ENCODE results near the gene BAG2.

DNA sequence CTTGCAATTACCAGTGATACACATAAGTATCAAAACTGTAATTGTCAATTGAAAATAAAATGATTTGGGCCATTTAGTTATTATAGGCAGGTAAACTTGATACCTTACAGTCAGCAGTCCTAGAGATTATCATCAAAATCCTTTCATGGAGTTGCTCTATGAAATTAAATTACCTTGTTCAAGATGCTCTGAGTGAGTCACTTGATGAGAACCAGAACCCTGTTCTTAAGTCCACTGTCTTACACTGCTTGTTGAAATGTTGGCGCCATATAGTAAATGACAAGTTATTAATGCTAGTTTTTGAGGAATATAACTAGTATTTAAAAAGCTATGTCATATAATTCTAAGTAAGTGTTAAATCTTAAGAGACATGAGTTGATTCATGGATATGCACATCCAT is 37.2 kb upstream of the BAG2 start:
- no peak for TF ChIP-seq CEBPB (IDR thresholded peaks at IDR 0.05)
- TF ChIP-seq, protein P1, sequence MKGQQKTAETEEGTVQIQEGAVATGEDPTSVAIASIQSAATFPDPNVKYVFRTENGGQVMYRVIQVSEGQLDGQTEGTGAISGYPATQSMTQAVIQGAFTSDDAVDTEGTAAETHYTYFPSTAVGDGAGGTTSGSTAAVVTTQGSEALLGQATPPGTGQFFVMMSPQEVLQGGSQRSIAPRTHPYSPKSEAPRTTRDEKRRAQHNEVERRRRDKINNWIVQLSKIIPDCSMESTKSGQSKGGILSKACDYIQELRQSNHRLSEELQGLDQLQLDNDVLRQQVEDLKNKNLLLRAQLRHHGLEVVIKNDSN (IDR thresholded peaks at IDR 0.05): no peak
